Testis (tissue), 2 donors: ENCODE measurements around the gene AP2M1.

Experiments used
- CTCF ChIP-seq, 3 experiments: fragments of 450-650 bp in 2 of 3; fragments of 200-600 bp in 1 of 3; sonication (generic) in 1 of 3; IDR thresholded peaks; one replicate each; pipeline ENCODE4 v1.5.1; 2016 to 2019; ENCODE audit warnings: antibody characterized with exemption in 3 of 3, mild to moderate bottlenecking in 2 of 3, moderate library complexity in 1 of 3
- POLR2A ChIP-seq: fragments of 450-650 bp; IDR thresholded peaks from one replicate; pipeline ENCODE4 v1.6.1; 2017; ENCODE audit warnings: antibody characterized with exemption, mild to moderate bottlenecking, moderate library complexity

GRCh38 chr3:184140436-184140835, 34.2 kb upstream of the AP2M1 start:
- TF ChIP-seq CTCF (IDR thresholded peaks at IDR 0.05) (no peak), POLR2A (no peak)
